ENCODE data around the gene SLC1A4. TPM values are rescaled to one million over a fixed set of nuclear protein-coding genes. Genes with fewer than 3 reads are reported as not detected.
"Not testable (repeated sequence)": the region's sequence is repeated elsewhere in the genome, so short reads cannot be mapped to it uniquely, and the experiment has no call there.

The SLC1A4 gene
- total RNA-seq, 1 donor, result 7.8 TPM

DNA sequence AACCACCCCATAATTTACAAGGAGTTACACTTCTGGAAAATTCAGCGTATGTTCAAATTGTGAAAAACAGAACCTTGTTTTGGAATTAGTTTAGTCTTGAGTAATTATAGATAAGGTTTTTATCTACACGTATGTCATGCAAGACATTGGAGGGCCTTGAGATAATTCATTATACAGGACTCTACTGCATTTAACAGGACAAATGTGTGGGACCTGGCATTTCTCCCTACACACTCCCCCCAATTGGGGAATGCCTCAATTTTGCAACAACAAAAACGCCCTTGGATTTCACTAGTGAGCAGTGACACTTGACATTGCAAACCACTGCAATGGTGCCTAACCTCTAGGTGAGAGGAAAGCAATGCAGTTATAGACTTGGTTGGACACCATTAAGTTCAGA is 11.4 kb downstream of the SLC1A4 start:
- H3K4me3 ChIP-seq (ENCODE audit: low read depth, low read length), result no peak overlapping the region
- no peak for DNase-seq (ENCODE audit: low read depth)
- TF ChIP-seq, protein P1, sequence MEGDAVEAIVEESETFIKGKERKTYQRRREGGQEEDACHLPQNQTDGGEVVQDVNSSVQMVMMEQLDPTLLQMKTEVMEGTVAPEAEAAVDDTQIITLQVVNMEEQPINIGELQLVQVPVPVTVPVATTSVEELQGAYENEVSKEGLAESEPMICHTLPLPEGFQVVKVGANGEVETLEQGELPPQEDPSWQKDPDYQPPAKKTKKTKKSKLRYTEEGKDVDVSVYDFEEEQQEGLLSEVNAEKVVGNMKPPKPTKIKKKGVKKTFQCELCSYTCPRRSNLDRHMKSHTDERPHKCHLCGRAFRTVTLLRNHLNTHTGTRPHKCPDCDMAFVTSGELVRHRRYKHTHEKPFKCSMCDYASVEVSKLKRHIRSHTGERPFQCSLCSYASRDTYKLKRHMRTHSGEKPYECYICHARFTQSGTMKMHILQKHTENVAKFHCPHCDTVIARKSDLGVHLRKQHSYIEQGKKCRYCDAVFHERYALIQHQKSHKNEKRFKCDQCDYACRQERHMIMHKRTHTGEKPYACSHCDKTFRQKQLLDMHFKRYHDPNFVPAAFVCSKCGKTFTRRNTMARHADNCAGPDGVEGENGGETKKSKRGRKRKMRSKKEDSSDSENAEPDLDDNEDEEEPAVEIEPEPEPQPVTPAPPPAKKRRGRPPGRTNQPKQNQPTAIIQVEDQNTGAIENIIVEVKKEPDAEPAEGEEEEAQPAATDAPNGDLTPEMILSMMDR (IDR thresholded peaks at IDR 0.05; ENCODE audit: insufficient read depth, low read depth, low read length), result no peak

DNA sequence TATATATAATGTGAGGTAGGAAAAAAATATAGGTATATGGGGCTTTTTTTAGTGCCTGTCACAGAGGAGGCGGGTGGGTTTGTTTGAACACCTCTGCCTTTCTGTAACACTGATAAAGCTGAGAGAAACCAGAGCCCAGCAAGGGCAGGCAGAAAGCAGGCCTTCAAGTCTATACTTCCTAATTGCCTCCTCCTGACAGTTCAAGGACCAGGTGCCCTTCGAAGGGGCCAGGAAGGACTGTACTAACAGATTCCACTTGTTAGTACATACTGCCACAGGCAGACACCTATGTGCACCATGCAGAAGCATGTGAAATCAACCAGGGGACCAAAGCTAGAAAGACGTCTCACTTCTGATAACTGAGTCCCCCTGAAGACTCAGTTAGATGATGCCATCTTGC is 13.8 kb downstream of the SLC1A4 start:
- TF ChIP-seq, protein P1 (IDR thresholded peaks at IDR 0.05; ENCODE audit: insufficient read depth, low read depth, low read length), result no peak
- DNase-seq (ENCODE audit: low read depth), result no peak
- H3K4me3 ChIP-seq (ENCODE audit: low read depth, low read length), result no peak overlapping the region

GRCh38 chr2:65004232-65004631 is 15.0 kb downstream of the SLC1A4 start:
- not testable (repeated sequence) for DNase-seq (ENCODE audit: low read depth); H3K4me3 ChIP-seq (ENCODE audit: low read depth, low read length)

DNA sequence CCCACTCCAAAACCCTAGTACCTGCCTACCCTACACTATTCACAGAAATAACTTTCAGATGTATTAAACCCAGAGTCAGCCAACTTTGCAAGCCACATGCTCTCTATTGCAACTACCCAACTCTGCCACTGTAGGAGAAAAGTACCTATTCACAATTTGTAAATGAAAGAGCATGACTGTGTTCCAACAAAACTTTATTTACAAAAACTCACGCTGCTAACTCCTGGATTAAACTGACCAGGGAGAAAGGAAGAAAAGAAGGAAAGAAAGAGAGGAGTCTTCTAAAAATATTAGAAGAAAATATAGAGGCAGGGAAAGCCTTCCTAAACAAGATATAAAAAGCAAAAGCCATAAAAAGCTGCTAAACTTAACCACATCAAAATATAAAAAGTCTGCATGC is 24.6 kb downstream of the SLC1A4 start:
- no peak overlapping the region for H3K4me3 ChIP-seq (ENCODE audit: low read depth, low read length)
- TF ChIP-seq, protein P1 (IDR thresholded peaks at IDR 0.05; ENCODE audit: insufficient read depth, low read depth, low read length), result no peak
- DNase-seq (ENCODE audit: low read depth), result no peak

DNA sequence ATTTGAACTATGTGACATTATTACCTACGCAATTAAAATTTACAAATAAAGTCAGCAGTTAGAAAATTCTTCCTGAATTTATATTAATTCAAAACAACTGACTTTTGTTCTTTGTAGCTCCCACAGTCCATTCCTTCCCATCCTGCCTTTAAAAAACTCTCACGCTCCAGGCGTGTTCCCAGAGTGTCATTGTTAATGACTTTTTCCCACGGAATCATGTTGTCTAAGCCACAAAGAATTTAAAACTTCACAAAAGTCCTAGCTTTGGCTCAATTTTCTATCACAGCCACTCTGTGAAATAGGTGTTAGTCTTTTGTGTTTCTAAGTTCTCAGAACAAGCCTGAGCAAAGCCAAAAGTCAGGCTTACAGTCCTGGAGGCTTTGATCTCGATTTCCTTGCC is 26.5 kb downstream of the SLC1A4 start:
- H3K4me3 ChIP-seq (ENCODE audit: low read depth, low read length), result no peak overlapping the region
- peak; percentile 19 for DNase-seq (ENCODE audit: low read depth)
- TF ChIP-seq, protein P1 (IDR thresholded peaks at IDR 0.05; ENCODE audit: insufficient read depth, low read depth, low read length), result no peak

GRCh38 chr2:65016789-65017188 is 27.6 kb downstream of the SLC1A4 start:
- DNase-seq (ENCODE audit: low read depth), result no peak
- no peak overlapping the region for H3K4me3 ChIP-seq (ENCODE audit: low read depth, low read length)
- TF ChIP-seq, protein P1 (IDR thresholded peaks at IDR 0.05; ENCODE audit: insufficient read depth, low read depth, low read length), result no peak

DNA sequence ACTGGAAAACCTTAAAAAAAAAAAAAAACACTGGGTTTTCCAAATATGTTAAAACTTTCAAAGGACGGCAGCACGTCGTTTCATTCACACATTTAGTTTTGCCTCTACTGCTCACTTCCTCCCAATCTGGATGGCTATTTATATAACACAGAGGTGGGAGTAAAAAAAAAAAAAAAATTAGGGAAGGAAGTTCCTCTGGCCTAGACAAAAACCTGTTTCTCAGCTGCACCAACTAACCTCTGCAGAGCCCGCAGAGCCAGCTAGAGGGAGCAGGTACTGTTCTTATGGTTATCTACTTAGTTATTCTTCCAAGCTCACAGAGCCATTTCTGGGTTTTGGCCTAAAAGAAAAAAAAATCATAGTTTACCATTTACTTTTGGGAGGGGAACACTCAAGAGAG is 28.1 kb downstream of the SLC1A4 start:
- no peak for DNase-seq (ENCODE audit: low read depth)
- no peak overlapping the region for H3K4me3 ChIP-seq (ENCODE audit: low read depth, low read length)
- TF ChIP-seq, protein P1 (IDR thresholded peaks at IDR 0.05; ENCODE audit: insufficient read depth, low read depth, low read length), result peak; percentile 35
